HepG2 (cell line): ENCODE measurements around the gene HEMK1. TPM values are rescaled to one million over a fixed set of nuclear protein-coding genes. Genes with fewer than 3 reads are reported as not detected.
A peak's percentile ranks its signal among the peaks of the same experiment; 100 is the strongest.

Source experiments
- CENPT ChIP-seq: sonication (generic); formaldehyde crosslinking; IDR thresholded peaks from 2 replicates; pipeline ENCODE4 v1.8.0; 2022; ENCODE audit warnings: low read depth, mild to moderate bottlenecking, moderate library complexity, missing genetic modification reagents
- FOSL2 ChIP-seq: sonication (generic); formaldehyde crosslinking; IDR thresholded peaks from 2 replicates; pipeline ENCODE4 v1.4.0; 2020; ENCODE audit warnings: missing genetic modification reagents
- MEIS1 ChIP-seq: sonication (generic); formaldehyde crosslinking; IDR thresholded peaks from 2 replicates; pipeline ENCODE4 v1.9.0; 2021; ENCODE audit warnings: mild to moderate bottlenecking, missing genetic modification reagents, moderate library complexity, borderline replicate concordance
- MXI1 ChIP-seq: IDR thresholded peaks from 3 replicates; pipeline ENCODE4 v1.6.1; 2012; ENCODE audit warnings: low read depth, low read length, inconsistent platforms, borderline replicate concordance
- NAIF1 ChIP-seq: sonication (generic); formaldehyde crosslinking; IDR thresholded peaks from 2 replicates; pipeline ENCODE4 v1.5.0; 2020; ENCODE audit warnings: mild to moderate bottlenecking, missing genetic modification reagents, borderline replicate concordance
- SP140L ChIP-seq: sonication (generic); formaldehyde crosslinking; IDR thresholded peaks from 2 replicates; pipeline ENCODE4 v1.4.0; 2020; ENCODE audit warnings: missing genetic modification reagents, borderline replicate concordance
- ZMYM2 ChIP-seq: sonication (generic); formaldehyde crosslinking; IDR thresholded peaks from 2 replicates; pipeline ENCODE4 v1.8.0; 2022; ENCODE audit warnings: mild to moderate bottlenecking, missing genetic modification reagents
- ZNF10 ChIP-seq: sonication (generic); formaldehyde crosslinking; IDR thresholded peaks from 2 replicates; pipeline ENCODE4 v1.4.0; 2020; ENCODE audit warnings: mild to moderate bottlenecking, low read depth, missing genetic modification reagents, borderline replicate concordance
- ZNF121 ChIP-seq: sonication (generic); formaldehyde crosslinking; IDR thresholded peaks from 2 replicates; pipeline ENCODE4 v1.5.0; 2020; ENCODE audit warnings: mild to moderate bottlenecking, missing genetic modification reagents
- ZNF317 ChIP-seq: sonication (generic); formaldehyde crosslinking; IDR thresholded peaks from 2 replicates; pipeline ENCODE4 v1.5.0; 2020; ENCODE audit warnings: mild to moderate bottlenecking, missing genetic modification reagents
- ZNF652 ChIP-seq: IDR thresholded peaks from 2 replicates; pipeline ENCODE4 v1.6.1; 2016; ENCODE audit warnings: low read depth, borderline replicate concordance
- ZNF709 ChIP-seq: sonication (generic); formaldehyde crosslinking; IDR thresholded peaks from 2 replicates; pipeline ENCODE4 v1.5.0; 2020; ENCODE audit warnings: mild to moderate bottlenecking, missing genetic modification reagents
- ZNF780A ChIP-seq: sonication (generic); formaldehyde crosslinking; IDR thresholded peaks from 2 replicates; pipeline ENCODE4 v1.8.0; 2022; ENCODE audit warnings: mild to moderate bottlenecking, missing genetic modification reagents, moderate library complexity
- polyA plus RNA-seq, 8 experiments: library from polyadenylated mRNA; depleted of rRNA in 3 of 8; stranded (reverse) in 7 of 8; unstranded in 1 of 8; fragments of >200 nt; fragmentation: Illumina TruSeq in 4 of 8; extraction: Trizol in 4 of 8; gene quantifications; 2 replicates each; pipeline versions ENCODE4 v1.2.1 to v1.2.3, GENCODE V29; 2011 to 2016; ENCODE audit warnings: low read depth in 4 of 8, missing spikeins in 1 of 8, mixed read lengths in 1 of 8; ENCODE audit not compliant: insufficient read depth in 1 of 8
- total RNA-seq, 5 experiments: library from RNA; depleted of rRNA; stranded (reverse); fragments of >200 nt; fragmentation: Illumina TruSeq; extraction: Trizol; gene quantifications; 2 replicates each; pipeline ENCODE4 v1.2.3, GENCODE V29; 2016; ENCODE audit warnings: low read depth in 1 of 5
- TF ChIP-seq, protein P1 (sequence below): IDR thresholded peaks from 2 replicates; pipeline ENCODE4 v1.6.1; 2016
- TF ChIP-seq, protein P2 (sequence below): sonication (generic); formaldehyde crosslinking; IDR thresholded peaks from 2 replicates; pipeline ENCODE4 v1.4.0; 2020; ENCODE audit warnings: missing genetic modification reagents
- TF ChIP-seq, protein P3 (sequence below): sonication (generic); formaldehyde crosslinking; conservative IDR thresholded peaks from 2 replicates; pipeline ENCODE4 v1.8.0; 2022; ENCODE audit warnings: mild to moderate bottlenecking, moderate library complexity, missing genetic modification reagents
- TF ChIP-seq, protein P4 (sequence below): sonication (generic); formaldehyde crosslinking; IDR thresholded peaks from 2 replicates; pipeline ENCODE4 v1.4.0; 2020; ENCODE audit warnings: mild to moderate bottlenecking, low read depth, missing genetic modification reagents
- TF ChIP-seq, protein P5 (sequence below): sonication (generic); formaldehyde crosslinking; IDR thresholded peaks from 2 replicates; pipeline ENCODE4 v1.8.1; 2023; ENCODE audit warnings: mild to moderate bottlenecking, missing genetic modification reagents
- TF ChIP-seq, protein P6 (sequence below): IDR thresholded peaks from 2 replicates; pipeline ENCODE4 v1.6.1; 2018; ENCODE audit warnings: missing genetic modification reagents
- TF ChIP-seq, protein P7 (sequence below): sonication (generic); formaldehyde crosslinking; IDR thresholded peaks from 2 replicates; pipeline ENCODE4 v1.5.1; 2020; ENCODE audit warnings: mild to moderate bottlenecking, missing genetic modification reagents, borderline replicate concordance

The HEMK1 gene
- total and polyA plus RNA-seq, 2 of the 13 experiments (the other 11 are each of a cell fraction or from before 2014, with no cell fraction given), result 9.8 to 12.6 TPM

DNA sequence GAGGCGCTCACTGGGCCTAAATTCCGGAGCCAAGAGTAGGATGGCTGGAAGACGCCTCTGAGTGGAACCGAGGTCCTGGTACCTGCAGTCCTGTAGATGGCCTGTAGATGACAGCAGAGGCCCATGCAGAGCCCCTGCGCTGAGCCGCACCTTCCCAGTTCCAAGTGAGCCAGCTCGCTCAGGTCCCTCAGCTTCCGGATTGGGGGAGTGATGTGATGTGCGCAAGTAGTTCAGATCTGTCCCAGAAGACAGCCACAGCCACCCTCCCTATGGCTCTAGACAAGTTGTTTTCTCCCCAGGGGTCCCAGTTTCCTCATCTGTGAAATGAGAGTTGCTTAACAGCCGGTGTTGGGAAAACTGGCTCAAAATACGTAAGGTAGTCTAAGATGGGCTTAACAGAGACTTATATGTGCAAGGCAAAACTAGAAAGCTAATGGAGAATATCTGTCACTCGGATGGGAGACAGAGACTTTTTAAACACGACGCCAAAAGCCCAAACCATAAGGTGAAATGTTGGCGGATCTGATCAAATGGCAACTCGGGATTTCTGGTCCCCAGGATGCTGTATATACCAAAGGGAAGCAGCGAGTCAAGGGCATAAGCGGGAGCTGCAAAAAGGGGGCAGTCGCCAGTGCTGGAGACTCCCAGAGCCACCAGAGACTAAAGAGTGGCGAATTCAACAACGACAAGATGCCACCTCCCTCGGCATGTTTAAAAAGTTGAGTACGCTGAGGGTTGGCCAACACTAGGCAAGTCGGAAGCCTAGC is 46.9 kb downstream of the HEMK1 start (continued):
- TF ChIP-seq, protein P1, sequence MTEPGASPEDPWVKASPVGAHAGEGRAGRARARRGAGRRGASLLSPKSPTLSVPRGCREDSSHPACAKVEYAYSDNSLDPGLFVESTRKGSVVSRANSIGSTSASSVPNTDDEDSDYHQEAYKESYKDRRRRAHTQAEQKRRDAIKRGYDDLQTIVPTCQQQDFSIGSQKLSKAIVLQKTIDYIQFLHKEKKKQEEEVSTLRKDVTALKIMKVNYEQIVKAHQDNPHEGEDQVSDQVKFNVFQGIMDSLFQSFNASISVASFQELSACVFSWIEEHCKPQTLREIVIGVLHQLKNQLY (CRISPR knock-in tag), result no peak
- no peak for TF ChIP-seq ZNF709
- TF ChIP-seq, protein P2, sequence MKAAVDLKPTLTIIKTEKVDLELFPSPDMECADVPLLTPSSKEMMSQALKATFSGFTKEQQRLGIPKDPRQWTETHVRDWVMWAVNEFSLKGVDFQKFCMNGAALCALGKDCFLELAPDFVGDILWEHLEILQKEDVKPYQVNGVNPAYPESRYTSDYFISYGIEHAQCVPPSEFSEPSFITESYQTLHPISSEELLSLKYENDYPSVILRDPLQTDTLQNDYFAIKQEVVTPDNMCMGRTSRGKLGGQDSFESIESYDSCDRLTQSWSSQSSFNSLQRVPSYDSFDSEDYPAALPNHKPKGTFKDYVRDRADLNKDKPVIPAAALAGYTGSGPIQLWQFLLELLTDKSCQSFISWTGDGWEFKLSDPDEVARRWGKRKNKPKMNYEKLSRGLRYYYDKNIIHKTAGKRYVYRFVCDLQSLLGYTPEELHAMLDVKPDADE (CRISPR knock-in tag), result no peak
- TF ChIP-seq, protein P3, sequence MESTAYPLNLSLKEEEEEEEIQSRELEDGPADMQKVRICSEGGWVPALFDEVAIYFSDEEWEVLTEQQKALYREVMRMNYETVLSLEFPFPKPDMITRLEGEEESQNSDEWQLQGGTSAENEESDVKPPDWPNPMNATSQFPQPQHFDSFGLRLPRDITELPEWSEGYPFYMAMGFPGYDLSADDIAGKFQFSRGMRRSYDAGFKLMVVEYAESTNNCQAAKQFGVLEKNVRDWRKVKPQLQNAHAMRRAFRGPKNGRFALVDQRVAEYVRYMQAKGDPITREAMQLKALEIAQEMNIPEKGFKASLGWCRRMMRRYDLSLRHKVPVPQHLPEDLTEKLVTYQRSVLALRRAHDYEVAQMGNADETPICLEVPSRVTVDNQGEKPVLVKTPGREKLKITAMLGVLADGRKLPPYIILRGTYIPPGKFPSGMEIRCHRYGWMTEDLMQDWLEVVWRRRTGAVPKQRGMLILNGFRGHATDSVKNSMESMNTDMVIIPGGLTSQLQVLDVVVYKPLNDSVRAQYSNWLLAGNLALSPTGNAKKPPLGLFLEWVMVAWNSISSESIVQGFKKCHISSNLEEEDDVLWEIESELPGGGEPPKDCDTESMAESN (CRISPR knock-in tag), result 0 out of 2 replicates have a peak, but pooled peaks have one; percentile 18
- TF ChIP-seq ZMYM2 (CRISPR knock-in tag), result no peak
- TF ChIP-seq ZNF317 (CRISPR knock-in tag), result no peak
- TF ChIP-seq ZNF10 (CRISPR knock-in tag), result no peak
- peak; percentile 53; the same call in 1 of the 3 replicates for TF ChIP-seq MXI1
- TF ChIP-seq ZNF121, result no peak
- TF ChIP-seq ZNF780A, result no peak
- TF ChIP-seq, protein P4, sequence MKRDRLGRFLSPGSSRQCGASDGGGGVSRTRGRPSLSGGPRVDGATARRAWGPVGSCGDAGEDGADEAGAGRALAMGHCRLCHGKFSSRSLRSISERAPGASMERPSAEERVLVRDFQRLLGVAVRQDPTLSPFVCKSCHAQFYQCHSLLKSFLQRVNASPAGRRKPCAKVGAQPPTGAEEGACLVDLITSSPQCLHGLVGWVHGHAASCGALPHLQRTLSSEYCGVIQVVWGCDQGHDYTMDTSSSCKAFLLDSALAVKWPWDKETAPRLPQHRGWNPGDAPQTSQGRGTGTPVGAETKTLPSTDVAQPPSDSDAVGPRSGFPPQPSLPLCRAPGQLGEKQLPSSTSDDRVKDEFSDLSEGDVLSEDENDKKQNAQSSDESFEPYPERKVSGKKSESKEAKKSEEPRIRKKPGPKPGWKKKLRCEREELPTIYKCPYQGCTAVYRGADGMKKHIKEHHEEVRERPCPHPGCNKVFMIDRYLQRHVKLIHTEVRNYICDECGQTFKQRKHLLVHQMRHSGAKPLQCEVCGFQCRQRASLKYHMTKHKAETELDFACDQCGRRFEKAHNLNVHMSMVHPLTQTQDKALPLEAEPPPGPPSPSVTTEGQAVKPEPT (CRISPR knock-in tag), result no peak
- no peak for TF ChIP-seq FOSL2 (CRISPR knock-in tag)
- TF ChIP-seq, protein P5, sequence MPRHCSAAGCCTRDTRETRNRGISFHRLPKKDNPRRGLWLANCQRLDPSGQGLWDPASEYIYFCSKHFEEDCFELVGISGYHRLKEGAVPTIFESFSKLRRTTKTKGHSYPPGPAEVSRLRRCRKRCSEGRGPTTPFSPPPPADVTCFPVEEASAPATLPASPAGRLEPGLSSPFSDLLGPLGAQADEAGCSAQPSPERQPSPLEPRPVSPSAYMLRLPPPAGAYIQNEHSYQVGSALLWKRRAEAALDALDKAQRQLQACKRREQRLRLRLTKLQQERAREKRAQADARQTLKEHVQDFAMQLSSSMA (CRISPR knock-in tag), result peak; percentile 63; the same call in 1 of the 2 replicates
- no peak for TF ChIP-seq NAIF1
- no peak for TF ChIP-seq CENPT (CRISPR knock-in tag)
- no peak for TF ChIP-seq SP140L (CRISPR knock-in tag)
- TF ChIP-seq, protein P6, sequence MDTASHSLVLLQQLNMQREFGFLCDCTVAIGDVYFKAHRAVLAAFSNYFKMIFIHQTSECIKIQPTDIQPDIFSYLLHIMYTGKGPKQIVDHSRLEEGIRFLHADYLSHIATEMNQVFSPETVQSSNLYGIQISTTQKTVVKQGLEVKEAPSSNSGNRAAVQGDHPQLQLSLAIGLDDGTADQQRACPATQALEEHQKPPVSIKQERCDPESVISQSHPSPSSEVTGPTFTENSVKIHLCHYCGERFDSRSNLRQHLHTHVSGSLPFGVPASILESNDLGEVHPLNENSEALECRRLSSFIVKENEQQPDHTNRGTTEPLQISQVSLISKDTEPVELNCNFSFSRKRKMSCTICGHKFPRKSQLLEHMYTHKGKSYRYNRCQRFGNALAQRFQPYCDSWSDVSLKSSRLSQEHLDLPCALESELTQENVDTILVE, result 0 out of 2 replicates have a peak, but pooled peaks have one; percentile 16
- no peak for TF ChIP-seq ZNF652
- TF ChIP-seq, protein P7, sequence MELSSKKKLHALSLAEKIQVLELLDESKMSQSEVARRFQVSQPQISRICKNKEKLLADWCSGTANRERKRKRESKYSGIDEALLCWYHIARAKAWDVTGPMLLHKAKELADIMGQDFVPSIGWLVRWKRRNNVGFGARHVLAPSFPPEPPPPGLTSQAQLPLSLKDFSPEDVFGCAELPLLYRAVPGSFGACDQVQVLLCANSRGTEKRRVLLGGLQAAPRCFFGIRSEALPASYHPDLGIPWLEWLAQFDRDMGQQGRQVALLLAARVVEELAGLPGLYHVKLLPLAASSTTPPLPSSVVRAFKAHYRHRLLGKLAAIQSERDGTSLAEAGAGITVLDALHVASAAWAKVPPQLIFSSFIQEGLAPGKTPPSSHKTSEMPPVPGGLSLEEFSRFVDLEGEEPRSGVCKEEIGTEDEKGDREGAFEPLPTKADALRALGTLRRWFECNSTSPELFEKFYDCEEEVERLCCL (CRISPR knock-in tag), result no peak
- TF ChIP-seq MEIS1 (CRISPR knock-in tag), result 0 out of 2 replicates have a peak, but pooled peaks have one; percentile 25
